ENCODE data around the gene SLC4A1. TPM values are rescaled to one million over a fixed set of nuclear protein-coding genes. Genes with fewer than 3 reads are reported as not detected.

SLC4A1 gene
- total and polyA plus RNA-seq, 2 of the 13 experiments (the other 11 are each of a cell fraction or from before 2014, with no cell fraction given): not detected

GRCh38 chr17:44222112-44222869, 45.6 kb downstream of the SLC4A1 start (continued):
- TF ChIP-seq ZBTB49 (CRISPR knock-in tag; IDR thresholded peaks at IDR 0.05; ENCODE audit: borderline replicate concordance): no peak
- TF ChIP-seq ZNF263 (CRISPR knock-in tag; IDR thresholded peaks at IDR 0.05): no peak; the same call in 1 of the 2 replicates
- no peak for TF ChIP-seq AHR (CRISPR knock-in tag; IDR thresholded peaks at IDR 0.05)
- no peak; the same call in 1 of the 2 replicates for TF ChIP-seq KMT2A (CRISPR knock-in tag; IDR thresholded peaks at IDR 0.05)
- TF ChIP-seq ZSCAN5A (CRISPR knock-in tag; IDR thresholded peaks at IDR 0.05; ENCODE audit: borderline replicate concordance): no peak
- TF ChIP-seq SIN3A (IDR thresholded peaks at IDR 0.05; ENCODE audit: borderline replicate concordance, low read depth, low read length): no peak
- TF ChIP-seq ZNF737 (CRISPR knock-in tag; IDR thresholded peaks at IDR 0.05; ENCODE audit: borderline replicate concordance): no peak
- no peak for TF ChIP-seq ZNF615 (CRISPR knock-in tag; IDR thresholded peaks at IDR 0.05; ENCODE audit: borderline replicate concordance)
- TF ChIP-seq ZNF142 (CRISPR knock-in tag; IDR thresholded peaks at IDR 0.05): peak; percentile 90
- TF ChIP-seq TAF1 (CRISPR knock-in tag; IDR thresholded peaks at IDR 0.05): peak; percentile 45; the same call in 1 of the 2 replicates
- TF ChIP-seq ZSCAN25 (CRISPR knock-in tag; IDR thresholded peaks at IDR 0.05): peak; percentile 45; the same call in 1 of the 2 replicates
- TF ChIP-seq, protein P1, sequence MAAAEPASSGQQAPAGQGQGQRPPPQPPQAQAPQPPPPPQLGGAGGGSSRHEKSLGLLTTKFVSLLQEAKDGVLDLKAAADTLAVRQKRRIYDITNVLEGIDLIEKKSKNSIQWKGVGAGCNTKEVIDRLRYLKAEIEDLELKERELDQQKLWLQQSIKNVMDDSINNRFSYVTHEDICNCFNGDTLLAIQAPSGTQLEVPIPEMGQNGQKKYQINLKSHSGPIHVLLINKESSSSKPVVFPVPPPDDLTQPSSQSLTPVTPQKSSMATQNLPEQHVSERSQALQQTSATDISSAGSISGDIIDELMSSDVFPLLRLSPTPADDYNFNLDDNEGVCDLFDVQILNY (CRISPR knock-in tag; conservative IDR thresholded peaks at IDR 0.05): no peak
- 0 out of 2 replicates have a peak, but pooled peaks have one; percentile 73 for TF ChIP-seq MAF1 (CRISPR knock-in tag; IDR thresholded peaks at IDR 0.05; ENCODE audit: borderline replicate concordance)
- TF ChIP-seq U2AF1 (optimal IDR thresholded peaks at IDR 0.05; ENCODE audit: low read depth, low read length): peak; percentile 23
- 0 out of 2 replicates have a peak, but pooled peaks have one; percentile 50 for TF ChIP-seq ZFP82 (CRISPR knock-in tag; IDR thresholded peaks at IDR 0.05; ENCODE audit: borderline replicate concordance)
- TF ChIP-seq ZFP90 (CRISPR knock-in tag; IDR thresholded peaks at IDR 0.05; ENCODE audit: borderline replicate concordance): 0 out of 2 replicates have a peak, but pooled peaks have one; percentile 64
